ENCODE results near the gene RAP1A.

DNA sequence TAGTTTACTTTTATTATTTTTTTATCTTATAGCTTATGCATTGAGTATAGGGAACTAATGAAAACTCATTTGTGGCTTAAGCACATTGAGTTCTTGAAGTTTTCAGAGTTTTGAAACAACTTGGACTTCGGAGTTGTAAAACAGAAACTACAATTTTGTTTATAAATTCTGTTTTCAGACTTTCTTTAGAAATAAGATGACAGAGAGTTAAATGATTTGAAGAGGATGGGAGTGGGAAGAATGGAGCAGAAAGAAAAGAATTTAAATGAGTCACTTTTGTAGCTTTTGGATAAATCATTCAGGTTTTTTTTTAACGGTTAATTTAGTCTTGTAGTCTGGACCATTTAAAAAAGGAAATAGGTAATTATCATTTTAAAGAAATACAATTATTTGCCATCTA lies 87.3 kb downstream of the RAP1A start:
- TF ChIP-seq CTCF (IDR thresholded peaks at IDR 0.05 in 4 of 5, conservative IDR thresholded peaks at IDR 0.05 in 1 of 5): no peak
- TF ChIP-seq POLR2A (IDR thresholded peaks at IDR 0.05): no peak

All from gastrocnemius medialis (tissue), 4 donors.